Activated CD8-positive, alpha-beta T cell treated with anti-CD3 and anti-CD28 coated beads for 36 hours (primary cell): ENCODE measurements around the gene RIN3. TPM values are rescaled to one million over a fixed set of nuclear protein-coding genes. Genes with fewer than 3 reads are reported as not detected.
A peak's percentile ranks its signal among the peaks of the same experiment; 100 is the strongest.

Source experiments
- ATAC-seq: fragments of 200-7000 bp; cut with Tn5 transposase; one replicate; pipeline ENCODE4 v1.10.0; 2021; ENCODE audit warnings: mild to moderate bottlenecking, moderate library complexity
- CTCF ChIA-PET: fragments of 350-600 bp; sonication (Branson Sonifier 250); formaldehyde crosslinking; loops from one replicate; lab custom pipeline; 2021; ENCODE audit warnings: antibody characterized with exemption; lab: Charles Lee
- POLR2A ChIA-PET: fragments of 350-600 bp; sonication (Branson Sonifier 250); formaldehyde crosslinking; loops from one replicate; lab custom pipeline; 2021; ENCODE audit warnings: antibody characterized with exemption; lab: Charles Lee
- DNase-seq: peaks from one replicate; pipeline ENCODE4 v3.0.0-alpha.2; 2020
- H3K27ac Mint-ChIP-seq: one replicate; pipeline ENCODE4 v1.8.0; 2021; ENCODE audit warnings: mild to moderate bottlenecking, mixed read lengths
- H3K27me3 Mint-ChIP-seq: one replicate; pipeline ENCODE4 v1.8.0; 2021; ENCODE audit warnings: mixed read lengths
- H3K36me3 Mint-ChIP-seq: one replicate; pipeline ENCODE4 v1.8.0; 2021; ENCODE audit warnings: low read depth, mixed read lengths
- H3K4me1 Mint-ChIP-seq: one replicate; pipeline ENCODE4 v1.8.0; 2021; ENCODE audit warnings: low read depth, mixed read lengths
- H3K4me3 Mint-ChIP-seq: one replicate; pipeline ENCODE4 v1.8.0; 2021; ENCODE audit warnings: mild to moderate bottlenecking, moderate library complexity, mixed read lengths
- H3K9me3 Mint-ChIP-seq: one replicate; pipeline ENCODE4 v1.8.0; 2021; ENCODE audit warnings: mixed read lengths
- intact Hi-C: fragments of 100-400 bp; cut with micrococcal nuclease; formaldehyde crosslinking; loops from one replicate; pipeline ENCODE4 v1.10.0; 2022
- total RNA-seq, 2 experiments: library from RNA; stranded (reverse); gene quantifications; one replicate each; pipeline ENCODE4 v1.2.3, GENCODE V29; 2021
- TF ChIP-seq, protein P1 (sequence below): fragments of 200-600 bp; IDR thresholded peaks from one replicate; pipeline ENCODE4 v1.8.0; 2022; ENCODE audit warnings: antibody characterized with exemption, mild to moderate bottlenecking

Gene RIN3
- total RNA-seq, 2 experiments from 2014 or later = 61.3 to 62.4 TPM

DNA sequence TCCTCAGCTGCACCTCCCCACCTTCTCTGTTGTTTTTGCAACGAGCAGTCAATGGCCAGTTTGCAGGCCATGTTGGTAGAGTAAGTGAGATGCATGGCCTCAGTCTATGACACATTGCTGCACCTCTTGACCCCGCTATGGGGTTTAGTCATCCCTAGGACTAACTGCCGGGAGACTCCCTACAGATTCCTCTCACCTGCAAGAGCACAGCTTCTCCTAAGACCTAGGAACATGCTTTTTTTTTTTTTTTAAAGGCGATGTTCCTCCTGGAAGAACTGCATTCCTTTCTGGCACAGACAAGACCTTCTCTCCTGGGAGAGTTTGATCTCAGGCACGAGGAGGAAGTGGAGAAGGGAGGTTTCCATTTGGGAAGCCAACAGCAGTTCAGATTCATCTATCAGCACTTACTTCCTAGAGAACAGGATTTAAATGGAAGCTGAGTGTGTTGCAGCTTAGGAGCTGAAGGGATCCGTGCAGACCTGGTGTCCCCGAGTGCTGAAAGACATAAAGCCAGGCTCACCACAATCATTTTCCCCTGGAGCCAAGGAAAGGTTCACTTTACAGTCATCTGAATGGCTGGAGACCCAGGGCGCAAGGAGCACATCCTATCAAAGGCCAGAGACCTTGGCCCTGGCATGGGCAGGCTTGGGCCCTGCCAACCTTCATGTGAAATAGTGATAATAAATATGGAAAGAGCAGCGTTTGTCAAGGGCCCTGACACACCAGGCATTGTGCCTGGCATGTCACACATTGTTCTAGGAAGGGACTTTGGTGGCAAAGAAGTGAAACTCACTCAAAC is 130.8 kb downstream of the RIN3 start:
- TF ChIP-seq, protein P1, sequence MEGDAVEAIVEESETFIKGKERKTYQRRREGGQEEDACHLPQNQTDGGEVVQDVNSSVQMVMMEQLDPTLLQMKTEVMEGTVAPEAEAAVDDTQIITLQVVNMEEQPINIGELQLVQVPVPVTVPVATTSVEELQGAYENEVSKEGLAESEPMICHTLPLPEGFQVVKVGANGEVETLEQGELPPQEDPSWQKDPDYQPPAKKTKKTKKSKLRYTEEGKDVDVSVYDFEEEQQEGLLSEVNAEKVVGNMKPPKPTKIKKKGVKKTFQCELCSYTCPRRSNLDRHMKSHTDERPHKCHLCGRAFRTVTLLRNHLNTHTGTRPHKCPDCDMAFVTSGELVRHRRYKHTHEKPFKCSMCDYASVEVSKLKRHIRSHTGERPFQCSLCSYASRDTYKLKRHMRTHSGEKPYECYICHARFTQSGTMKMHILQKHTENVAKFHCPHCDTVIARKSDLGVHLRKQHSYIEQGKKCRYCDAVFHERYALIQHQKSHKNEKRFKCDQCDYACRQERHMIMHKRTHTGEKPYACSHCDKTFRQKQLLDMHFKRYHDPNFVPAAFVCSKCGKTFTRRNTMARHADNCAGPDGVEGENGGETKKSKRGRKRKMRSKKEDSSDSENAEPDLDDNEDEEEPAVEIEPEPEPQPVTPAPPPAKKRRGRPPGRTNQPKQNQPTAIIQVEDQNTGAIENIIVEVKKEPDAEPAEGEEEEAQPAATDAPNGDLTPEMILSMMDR = no peak
- CTCF ChIA-PET = interaction anchor here (1.3 kb wide), 1 partner anchor 31 kb away, joined by 4 read pairs; no protein-coding TSS in a partner anchor
- H3K4me3 Mint-ChIP-seq = no peak overlapping the region
- H3K9me3 Mint-ChIP-seq = peaks cover 11% of the 10 kb centered on the region
- POLR2A ChIA-PET = interaction anchor here (0.6 to 0.8 kb wide), 2 partner anchors 16 to 17 kb away, joined by 3 to 4 read pairs; no protein-coding TSS in a partner anchor
- DNase-seq (no peak), ATAC-seq (no peak)
- intact Hi-C loops = no loop called here
- H3K36me3 Mint-ChIP-seq = peaks cover 48% of the 10 kb centered on the region
- H3K4me1 Mint-ChIP-seq = peaks cover 40% of the 10 kb centered on the region
- no peak overlapping the region for H3K27ac Mint-ChIP-seq
- no peaks in the 10 kb centered on the region for H3K27me3 Mint-ChIP-seq

DNA sequence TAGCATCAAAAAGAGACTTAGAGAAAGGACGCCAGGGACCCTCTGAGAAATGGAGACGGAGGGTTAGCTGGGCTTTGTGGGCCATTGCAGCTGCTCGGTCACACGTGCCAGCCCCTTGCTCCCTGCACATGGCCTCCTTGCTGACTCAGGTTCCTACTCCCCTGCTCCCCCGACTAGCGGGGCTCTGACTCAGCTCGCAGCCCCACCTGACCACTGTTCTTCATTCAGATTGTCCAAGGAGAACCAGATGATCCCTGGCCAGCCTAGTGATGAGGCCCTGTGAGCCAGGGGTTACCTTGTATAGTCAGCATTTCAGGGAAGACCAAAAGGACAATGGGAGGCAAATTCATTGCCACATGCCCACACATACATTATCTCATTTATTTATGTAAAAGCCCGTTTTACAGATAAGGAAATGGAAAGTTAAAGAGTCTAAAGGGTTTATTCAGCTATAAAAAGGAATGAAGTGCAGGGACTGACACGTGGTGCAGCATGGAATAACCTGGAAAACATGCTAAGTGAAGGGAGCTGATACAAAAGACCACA is 131.5 kb downstream of the RIN3 start:
- CTCF ChIA-PET = interaction anchor here (0.8 to 1.6 kb wide), 3 partner anchors 32 to 184 kb away, joined by 3 to 6 read pairs (median 4); no protein-coding TSS in a partner anchor
- H3K27me3 Mint-ChIP-seq = no peaks in the 10 kb centered on the region
- intact Hi-C loops = no loop called here
- H3K27ac Mint-ChIP-seq = peak overlapping the region; percentile 25
- TF ChIP-seq, protein P1 = no peak
- H3K9me3 Mint-ChIP-seq = peaks cover 11% of the 10 kb centered on the region
- DNase-seq (no peak), ATAC-seq (no peak)
- no peak overlapping the region for H3K4me3 Mint-ChIP-seq
- H3K36me3 Mint-ChIP-seq = peaks cover 46% of the 10 kb centered on the region
- H3K4me1 Mint-ChIP-seq = peaks cover 47% of the 10 kb centered on the region
- POLR2A ChIA-PET = no interaction called here

DNA sequence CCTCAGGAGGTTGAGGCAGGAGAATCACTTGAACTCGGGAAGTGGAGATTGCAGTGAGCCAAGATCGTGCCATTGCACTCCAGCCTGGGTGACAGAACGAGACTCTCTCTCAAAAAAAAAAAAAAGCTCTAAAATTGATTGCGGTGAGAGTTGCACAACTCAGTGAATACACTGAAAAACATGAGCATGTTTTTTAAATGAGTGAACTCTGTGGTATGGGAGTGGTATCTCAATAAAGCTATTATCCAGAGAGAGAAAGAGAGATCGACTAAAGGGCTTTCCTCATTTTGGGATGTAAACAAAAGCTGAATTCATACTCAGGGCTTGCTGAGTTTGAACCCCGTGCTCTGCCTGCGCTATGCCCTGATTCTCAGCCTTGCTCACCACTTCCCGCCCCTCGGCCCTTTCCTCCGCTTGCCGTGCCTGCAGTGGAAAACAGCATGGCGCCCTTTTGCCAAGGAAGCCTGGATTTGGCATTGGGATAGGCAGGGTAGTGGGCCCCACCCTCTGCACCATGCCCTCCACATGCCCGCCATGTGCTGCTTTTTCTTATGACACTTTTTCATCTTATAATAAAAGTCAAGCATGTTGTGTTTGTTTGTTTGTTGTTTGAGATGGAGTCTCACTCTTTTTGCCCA is 132.4 kb downstream of the RIN3 start:
- H3K4me3 Mint-ChIP-seq = no peak overlapping the region
- peaks cover 11% of the 10 kb centered on the region for H3K9me3 Mint-ChIP-seq
- ChIA-PET CTCF (interaction anchor here (0.8 to 2.1 kb wide), 4 partner anchors 33 to 185 kb away, joined by 3 to 6 read pairs (median 5); no protein-coding TSS in a partner anchor), POLR2A (interaction anchor here (1.1 to 1.4 kb wide), 2 partner anchors 68 to 82 kb away, joined by 3 to 4 read pairs; no protein-coding TSS in a partner anchor)
- H3K36me3 Mint-ChIP-seq = peaks cover 48% of the 10 kb centered on the region
- no peaks in the 10 kb centered on the region for H3K27me3 Mint-ChIP-seq
- H3K4me1 Mint-ChIP-seq = peaks cover 56% of the 10 kb centered on the region
- ATAC-seq (no peak), DNase-seq (no peak)
- TF ChIP-seq, protein P1 = no peak
- H3K27ac Mint-ChIP-seq = peak overlapping the region; percentile 64
- intact Hi-C loops = no loop called here

DNA sequence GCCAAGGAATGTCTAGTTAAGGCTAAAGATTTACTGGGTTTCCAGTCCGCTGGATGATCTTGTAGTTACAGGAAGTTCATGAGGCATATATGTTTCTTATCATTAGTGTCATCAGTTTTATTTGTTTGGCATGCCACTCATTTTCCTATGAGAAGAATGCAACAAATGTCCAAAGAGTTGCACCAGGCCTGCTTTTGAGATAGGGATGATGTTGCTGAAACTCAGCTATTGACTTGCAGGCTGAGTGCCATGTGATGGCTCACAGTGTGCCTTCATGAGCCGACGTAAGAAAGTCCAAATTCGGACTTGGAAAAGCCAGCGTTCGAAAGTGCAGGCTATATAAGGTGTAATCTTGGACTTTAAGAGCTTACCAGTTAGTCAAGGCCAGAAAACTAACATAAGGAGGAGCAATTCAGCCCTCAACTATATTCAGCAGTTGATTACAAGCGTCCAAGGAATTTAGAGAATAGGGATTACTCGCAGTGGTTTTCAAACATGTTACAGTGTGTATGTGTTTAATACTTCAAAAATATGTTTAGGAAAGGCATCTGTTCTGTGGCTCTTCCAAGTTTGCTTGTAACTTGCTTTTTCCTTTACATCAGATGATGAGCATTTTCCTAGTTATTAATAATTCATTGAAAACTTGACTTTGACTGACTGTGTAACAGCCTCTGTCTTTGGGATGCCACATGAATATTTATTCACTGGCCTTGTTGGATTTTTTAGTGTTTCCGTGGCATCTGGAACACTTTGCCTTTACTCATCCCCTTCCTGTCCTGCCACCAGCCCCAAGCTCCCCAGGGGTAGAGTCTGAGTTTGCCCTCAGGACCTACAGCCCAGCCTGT is 133.6 kb downstream of the RIN3 start:
- Mint-ChIP-seq H3K36me3 (peaks cover 54% of the 10 kb centered on the region), H3K4me1 (peaks cover 60% of the 10 kb centered on the region)
- CTCF ChIA-PET = interaction anchor here (1.1 to 2.1 kb wide), 3 partner anchors 34 to 39 kb away, joined by 3 to 6 read pairs (median 4); no protein-coding TSS in a partner anchor

More for the DNA sequence above, 133.6 kb downstream of the RIN3 start:
- intact Hi-C loops = no loop called here
- Mint-ChIP-seq H3K4me3 (peak overlapping the region; percentile 15), H3K9me3 (peaks cover 11% of the 10 kb centered on the region), H3K27ac (peak overlapping the region; percentile 64), H3K27me3 (no peaks in the 10 kb centered on the region)
- ATAC-seq (no peak), DNase-seq (no peak)
- POLR2A ChIA-PET = interaction anchor here (1.1 to 1.4 kb wide), 3 partner anchors 70 to 100 kb away, joined by 3 to 4 read pairs (median 3); no protein-coding TSS in a partner anchor
- TF ChIP-seq, protein P1 = no peak
